Fibroblast of lung (primary cell): ENCODE results near the gene HMG20B. TPM values are rescaled to one million over a fixed set of nuclear protein-coding genes. Genes with fewer than 3 reads are reported as not detected.

Experiments
- DNase-seq, 2 donors: peaks; one replicate each; pipeline versions ENCODE4 v3.0.0 to v3.0.0-alpha.2; 2010; ENCODE audit warnings: low read depth in 2 of 2
- H2AFZ ChIP-seq: 2 replicates; pipeline ENCODE4 v1.5.1; 2012; ENCODE audit warnings: low read length, control low read depth, inconsistent platforms
- H3K27ac ChIP-seq: 2 replicates; pipeline ENCODE4 v1.5.1; 2011; ENCODE audit warnings: low read length, control low read depth; ENCODE audit not compliant: insufficient read depth
- H3K27me3 ChIP-seq: 2 replicates; pipeline ENCODE4 v1.5.1; 2011; ENCODE audit warnings: mild to moderate bottlenecking, low read length; ENCODE audit not compliant: control insufficient read depth, insufficient read depth
- H3K36me3 ChIP-seq: 2 replicates; pipeline ENCODE4 v1.5.1; 2011; ENCODE audit warnings: low read length; ENCODE audit not compliant: control insufficient read depth, insufficient read depth
- H3K4me1 ChIP-seq: 2 replicates; pipeline ENCODE4 v1.5.1; 2011; ENCODE audit warnings: low read length; ENCODE audit not compliant: control insufficient read depth, insufficient read depth; ENCODE audit errors: extremely low read depth
- H3K4me2 ChIP-seq: 2 replicates; pipeline ENCODE4 v1.5.1; 2011; ENCODE audit warnings: low read length, control low read depth; ENCODE audit not compliant: insufficient read depth; ENCODE audit errors: extremely low read depth
- H3K4me3 ChIP-seq, 4 experiments: fragments of 200-600 bp in 1 of 4; sonication (generic) in 1 of 4; replicated peaks in 1 of 4; 2 replicates each; pipeline ENCODE4 v1.5.1; 2011 to 2016; ENCODE audit warnings: low read length in 4 of 4, low read depth in 3 of 4, mild to moderate bottlenecking in 3 of 4, control low read depth in 2 of 4, inconsistent platforms in 1 of 4, mixed read lengths in 1 of 4; ENCODE audit not compliant: insufficient read depth in 1 of 4; ENCODE audit errors: control extremely low read depth in 1 of 4
- H3K79me2 ChIP-seq: 2 replicates; pipeline ENCODE4 v1.5.1; 2012; ENCODE audit warnings: mild to moderate bottlenecking, low read length, inconsistent platforms; ENCODE audit not compliant: control insufficient read depth, insufficient read depth
- H3K9ac ChIP-seq: 2 replicates; pipeline ENCODE4 v1.5.1; 2011; ENCODE audit warnings: mild to moderate bottlenecking, low read length, control low read depth; ENCODE audit not compliant: insufficient read depth
- H3K9me3 ChIP-seq: 2 replicates; pipeline ENCODE4 v1.5.1; 2012; ENCODE audit warnings: low read depth, low read length; ENCODE audit not compliant: control insufficient read depth, insufficient read depth
- H4K20me1 ChIP-seq: 2 replicates; pipeline ENCODE4 v1.5.1; 2011; ENCODE audit warnings: low read length; ENCODE audit not compliant: control insufficient read depth, insufficient read depth; ENCODE audit errors: extremely low read depth
- CTCF ChIP-seq, 2 donors: IDR thresholded peaks in 1 of 2; conservative IDR thresholded peaks in 1 of 2; 1 replicate in 1 of 2; 2 replicates in 1 of 2; pipeline ENCODE4 v1.5.1; 2011 to 2012; ENCODE audit warnings: low read length in 2 of 2, control low read depth in 1 of 2, inconsistent platforms in 1 of 2, low read depth in 1 of 2, mild to moderate bottlenecking in 1 of 2
- EZH2 ChIP-seq: IDR thresholded peaks from 2 replicates; pipeline ENCODE4 v1.5.1; 2012; ENCODE audit warnings: low read length, control low read depth, mild to moderate bottlenecking; ENCODE audit errors: missing control alignments
- polyA plus RNA-seq, 2 donors: library from polyadenylated mRNA; depleted of rRNA in 1 of 2; stranded (reverse) in 1 of 2; unstranded in 1 of 2; fragments of >200 nt; gene quantifications; 2 replicates each; pipeline ENCODE4 v1.2.1, GENCODE V29; 2011 to 2012; ENCODE audit warnings: missing spikeins in 1 of 2
- total RNA-seq: library from RNA; depleted of rRNA; stranded (reverse); fragments of >200 nt; gene quantifications from 2 replicates; pipeline ENCODE4 v1.2.1, GENCODE V29; 2014

Gene HMG20B
- total and polyA plus RNA-seq, 2 donors (not counting 1 experiment from before 2014, with no cell fraction given): 27.3 to 63.6 TPM

- Histone ChIP-seq H3K4me1 (no peaks in the 10 kb centered on the region), H2AFZ (no peak overlapping the region), H3K27ac (no peak overlapping the region), H3K4me2 (no peak overlapping the region), H3K9me3 (no peaks in the 10 kb centered on the region), H3K9ac (no peak overlapping the region), H3K27me3 (no peaks in the 10 kb centered on the region), H3K36me3 (peaks cover 22% of the 10 kb centered on the region), H4K20me1 (no peaks in the 10 kb centered on the region), H3K79me2 (no peaks in the 10 kb centered on the region), H3K4me3 (no peak overlapping the region)
- TF ChIP-seq CTCF (conservative IDR thresholded peaks at IDR 0.05 in 1 of 2, IDR thresholded peaks at IDR 0.05 in 1 of 2; ENCODE audit: low read depth in 1 of 2, low read length in 2 of 2) (no peak), EZH2 (no peak)
- no peak for DNase-seq
These were observed 42.2 kb downstream of the HMG20B start for GRCh38 chr19:3614858-3615505.

GRCh38 chr19:3615524-3616135 lies 42.9 kb downstream of the HMG20B start:
- H3K27ac ChIP-seq: no peak overlapping the region
- H3K27me3 ChIP-seq: no peaks in the 10 kb centered on the region
- no peak overlapping the region for H2AFZ ChIP-seq
- peaks cover 22% of the 10 kb centered on the region for H3K36me3 ChIP-seq
- no peak overlapping the region for H3K4me3 ChIP-seq
- H3K9ac ChIP-seq: no peak overlapping the region
- no peaks in the 10 kb centered on the region for H3K9me3 ChIP-seq
- no peaks in the 10 kb centered on the region for H4K20me1 ChIP-seq
- no peaks in the 10 kb centered on the region for H3K4me1 ChIP-seq
- DNase-seq: no peak
- no peaks in the 10 kb centered on the region for H3K79me2 ChIP-seq
- TF ChIP-seq EZH2 (no peak), CTCF (conservative IDR thresholded peaks at IDR 0.05 in 1 of 2, IDR thresholded peaks at IDR 0.05 in 1 of 2; ENCODE audit: low read depth in 1 of 2, low read length in 2 of 2) (no peak)
- no peak overlapping the region for H3K4me2 ChIP-seq

GRCh38 chr19:3617463-3617862 lies 44.7 kb downstream of the HMG20B start:
- Histone ChIP-seq H3K4me1 (no peaks in the 10 kb centered on the region), H3K27ac (no peak overlapping the region), H3K79me2 (no peaks in the 10 kb centered on the region), H3K27me3 (no peaks in the 10 kb centered on the region), H3K36me3 (peaks cover 15% of the 10 kb centered on the region), H3K9me3 (no peaks in the 10 kb centered on the region), H3K4me3 (no peak overlapping the region), H2AFZ (no peak overlapping the region), H3K4me2 (no peak overlapping the region), H3K9ac (no peak overlapping the region), H4K20me1 (no peaks in the 10 kb centered on the region)
- TF ChIP-seq EZH2 (no peak), CTCF (conservative IDR thresholded peaks at IDR 0.05 in 1 of 2, IDR thresholded peaks at IDR 0.05 in 1 of 2; ENCODE audit: low read depth in 1 of 2, low read length in 2 of 2) (no peak)
- no peak for DNase-seq
